DMS153 treated with DMSO at 0.1 percent for 48 hours (cell line): ENCODE data around the gene SLFN14.
"Not testable (repeated sequence)": the region's sequence is repeated elsewhere in the genome, so short reads cannot be mapped to it uniquely, and the experiment has no call there.

Experiments
- DNase-seq: peaks from one replicate; lab custom pipeline; 2025; ENCODE audit not compliant: unreplicated experiment; lab: John Stamatoyannopoulos, UW

SLFN14 gene

GRCh38 chr17:35559495-35560210 lies 966 bp downstream of the SLFN14 start:
- DNase-seq, result no peak

- DNase-seq, result no peak
Observed at GRCh38 chr17:35557353-35557752, 3.3 kb downstream of the SLFN14 start.

- no peak for DNase-seq
Observed at GRCh38 chr17:35555691-35556090, 4.9 kb downstream of the SLFN14 start.

DNA sequence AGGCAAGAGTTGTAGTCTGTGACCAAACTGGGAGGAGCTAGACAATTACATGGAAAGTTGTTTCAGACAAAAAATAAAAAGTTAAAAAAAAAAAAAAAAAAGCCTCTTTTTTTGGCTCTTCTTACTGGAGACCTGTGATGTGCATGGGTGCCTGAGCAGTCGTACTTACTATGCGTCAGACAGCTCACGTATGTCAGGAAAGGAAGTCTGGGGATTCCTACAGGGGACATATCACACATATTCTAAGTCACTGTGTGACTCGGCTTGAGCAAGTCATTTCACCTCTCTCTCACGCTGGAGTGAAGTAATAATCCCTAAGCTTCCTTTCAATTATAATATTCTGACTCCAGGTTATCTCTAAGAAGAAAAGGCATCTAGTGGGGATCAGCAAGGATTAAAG lies 6.0 kb downstream of the SLFN14 start:
- no peak for DNase-seq

GRCh38 chr17:35553310-35553709 lies 7.3 kb downstream of the SLFN14 start:
- no peak for DNase-seq

DNA sequence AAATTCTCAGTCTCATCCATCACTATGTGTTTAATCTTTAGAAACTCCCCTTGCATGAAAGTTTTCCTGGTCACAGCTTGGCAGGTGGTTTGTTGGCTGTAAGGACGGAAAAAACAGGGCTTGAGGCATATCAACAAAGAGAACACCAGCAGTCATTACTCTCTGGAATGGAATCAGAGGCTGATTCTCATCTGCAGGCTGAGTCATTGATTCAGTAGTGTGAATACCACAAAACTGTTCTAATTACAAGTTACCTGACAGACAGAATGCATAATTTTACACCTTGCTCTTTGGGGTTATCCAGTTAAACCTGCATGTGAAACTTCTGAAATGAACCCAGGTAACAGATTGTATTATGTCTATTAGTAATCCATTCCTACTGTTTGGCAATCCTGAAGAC lies 11.6 kb downstream of the SLFN14 start:
- DNase-seq, result no peak

GRCh38 chr17:35548208-35548810 lies 12.3 kb downstream of the SLFN14 start:
- no peak for DNase-seq

- DNase-seq, result no peak
Observed at GRCh38 chr17:35546487-35546886, 14.1 kb downstream of the SLFN14 start.

- no peak for DNase-seq
Observed at GRCh38 chr17:35545150-35545549, 15.5 kb downstream of the SLFN14 start.

GRCh38 chr17:35543856-35544255 lies 16.8 kb downstream of the SLFN14 start:
- DNase-seq, result no peak

GRCh38 chr17:35542990-35543389 lies 17.6 kb downstream of the SLFN14 start:
- no peak for DNase-seq

DNA sequence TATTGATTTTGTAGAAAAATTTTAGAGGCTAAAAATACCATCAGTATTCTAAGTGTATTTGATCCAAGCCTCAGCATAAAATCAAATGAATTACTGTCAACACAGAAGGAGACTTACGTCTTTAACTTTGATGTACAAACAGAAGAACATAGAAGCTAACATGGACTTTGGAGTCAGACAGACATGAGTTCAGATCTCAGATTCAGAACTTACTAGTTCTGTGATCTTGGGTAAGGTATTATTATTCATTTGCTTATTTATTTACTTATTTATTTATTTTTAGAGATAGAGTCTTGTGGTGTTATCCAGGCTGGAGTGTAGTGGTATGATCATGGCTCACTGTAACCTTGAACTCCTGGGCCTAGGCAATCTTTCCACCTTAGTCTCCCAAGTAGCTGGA lies 19.2 kb downstream of the SLFN14 start:
- no peak for DNase-seq

DNA sequence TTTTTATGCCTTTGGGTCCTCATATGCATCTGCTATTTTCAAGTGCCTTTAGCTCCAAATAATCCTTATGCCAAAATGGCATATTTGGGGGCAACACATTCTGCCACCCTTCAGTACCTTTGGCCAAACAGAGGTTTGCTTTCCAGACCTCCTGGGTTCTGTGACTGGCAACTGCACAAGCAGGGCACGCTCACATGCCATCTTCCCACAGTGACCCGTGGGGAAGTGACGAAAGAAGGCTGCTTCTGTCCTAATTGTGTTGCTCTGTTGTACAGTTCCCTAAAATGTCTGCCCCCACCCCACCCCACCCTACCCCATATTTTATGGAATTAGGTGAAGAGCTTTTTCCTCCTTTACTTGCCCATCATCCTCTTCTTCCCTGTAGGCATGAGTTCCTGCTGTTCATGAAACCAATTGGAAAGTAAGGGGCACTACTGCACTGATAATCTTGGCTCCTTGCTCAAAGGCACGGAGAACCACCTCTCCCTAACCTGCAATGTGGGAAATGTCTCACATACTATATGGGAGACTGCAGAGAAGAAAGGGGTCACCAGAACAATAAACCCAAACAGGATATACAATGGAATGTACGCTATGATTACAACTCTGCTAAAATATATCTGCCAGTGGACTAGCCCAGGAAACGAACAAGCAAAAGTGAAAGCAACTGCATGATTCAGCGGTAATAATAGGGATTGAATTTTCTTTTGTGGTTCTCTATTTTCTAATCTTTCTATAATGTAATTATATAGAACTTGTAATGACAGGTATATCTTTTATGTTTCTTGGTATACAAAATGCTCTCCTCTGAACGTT lies 19.8 kb downstream of the SLFN14 start:
- DNase-seq, result no peak

- DNase-seq, result no peak
Observed at GRCh38 chr17:35539659-35540026, 21.0 kb downstream of the SLFN14 start.

DNA sequence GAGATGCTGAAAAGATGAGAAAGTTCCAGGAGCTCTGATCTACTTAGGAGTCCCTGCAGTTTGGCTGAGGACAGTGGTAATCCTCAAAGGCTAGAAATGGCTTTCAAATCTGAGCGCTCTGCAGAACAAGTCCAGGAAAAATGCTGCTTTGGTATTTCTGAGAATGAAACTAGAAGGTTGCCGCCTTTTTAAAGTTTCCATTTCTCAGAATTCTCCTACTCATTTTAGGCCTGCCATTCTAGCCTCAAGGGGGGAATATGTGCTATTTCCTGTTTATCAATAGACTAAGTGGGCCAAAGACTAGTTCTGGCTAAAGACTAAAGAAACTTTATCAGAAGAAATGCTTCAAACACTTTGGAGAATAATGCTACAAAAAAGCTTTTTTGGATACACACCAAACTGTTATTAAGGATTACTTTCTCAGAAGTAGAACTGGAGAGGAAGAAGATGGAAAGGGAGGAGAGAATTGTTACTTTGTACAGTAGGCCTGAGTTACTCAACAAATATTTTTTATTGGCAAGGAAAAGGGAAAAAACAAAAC lies 22.9 kb downstream of the SLFN14 start, which contains the start of gene SLFN12L:
SLFN12L (minus strand) TSS at position 78 of the 541 bp plus-strand sequence. CDS start 15,314 bp downstream, outside the sequence.
- DNase-seq, result no peak

DNA sequence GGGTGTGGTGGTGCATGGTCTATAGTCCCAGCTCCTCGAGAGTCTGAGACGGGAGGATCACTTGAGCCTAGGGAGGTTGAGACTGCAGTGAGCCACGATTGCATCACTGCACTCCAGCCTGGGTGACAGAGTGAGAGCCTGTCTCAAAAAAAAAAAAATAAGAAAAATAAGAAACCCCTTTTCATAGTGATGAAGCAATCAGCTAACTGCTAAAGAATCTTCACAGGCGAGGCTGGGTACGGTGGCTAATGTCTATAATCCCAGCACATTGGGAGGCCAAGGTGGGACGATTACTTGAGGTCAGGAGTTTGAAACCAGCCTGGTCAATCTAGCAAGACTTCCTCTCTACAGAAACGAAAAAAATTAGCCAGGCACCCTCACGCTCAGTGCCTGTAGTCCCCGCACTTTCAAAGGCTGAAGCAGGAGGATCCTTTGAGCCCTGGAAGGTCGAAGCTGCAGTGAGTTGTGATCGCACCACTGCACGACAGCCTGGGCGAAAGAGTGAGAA lies 23.9 kb downstream of the SLFN14 start:
- DNase-seq, result no peak

- not testable (repeated sequence) for DNase-seq
Observed at GRCh38 chr17:35535406-35535805, 25.2 kb downstream of the SLFN14 start.

DNA sequence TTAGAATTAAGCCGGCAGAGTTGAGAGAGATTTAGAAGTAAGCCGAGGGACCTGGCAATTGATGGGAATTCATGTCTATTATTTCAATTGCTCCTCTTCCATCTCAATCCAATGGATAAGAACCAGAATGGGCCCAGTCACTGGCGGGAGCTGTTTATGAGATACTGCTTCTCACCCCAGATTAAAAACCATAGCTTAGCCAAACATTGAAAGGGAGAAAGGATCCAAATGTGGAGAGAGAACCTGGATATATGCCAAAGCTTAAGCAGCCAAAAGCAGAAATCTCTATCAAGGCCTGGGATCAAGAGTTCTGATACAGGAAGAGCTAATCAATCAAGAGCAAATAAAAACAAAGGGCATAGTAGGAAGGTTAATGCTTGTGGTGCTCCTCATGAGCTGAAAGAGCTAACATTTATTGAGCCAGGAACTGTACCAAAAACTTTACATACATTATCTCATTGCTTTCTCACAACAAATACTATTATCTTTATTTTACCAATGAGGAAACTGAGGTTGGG lies 26.0 kb downstream of the SLFN14 start:
- no peak for DNase-seq

DNA sequence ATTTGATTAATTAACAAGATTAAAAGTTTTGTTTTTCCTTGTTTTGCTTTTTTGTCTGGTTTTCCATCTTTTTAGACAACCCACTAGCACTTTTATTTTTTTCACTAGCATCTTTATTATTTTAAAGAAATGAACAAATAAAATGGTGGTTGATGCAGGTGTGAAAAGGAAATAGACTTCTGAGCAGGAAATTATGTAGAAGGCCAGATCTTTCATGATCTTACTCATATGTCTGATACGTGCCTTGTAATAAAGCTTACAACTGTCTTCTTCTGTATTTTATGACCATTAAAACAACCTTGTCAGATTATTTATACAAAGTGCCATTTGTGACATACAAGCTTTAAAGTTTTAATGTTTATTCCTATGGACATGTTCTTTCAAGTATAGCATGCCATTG lies 29.5 kb downstream of the SLFN14 start:
- DNase-seq, result no peak

DNA sequence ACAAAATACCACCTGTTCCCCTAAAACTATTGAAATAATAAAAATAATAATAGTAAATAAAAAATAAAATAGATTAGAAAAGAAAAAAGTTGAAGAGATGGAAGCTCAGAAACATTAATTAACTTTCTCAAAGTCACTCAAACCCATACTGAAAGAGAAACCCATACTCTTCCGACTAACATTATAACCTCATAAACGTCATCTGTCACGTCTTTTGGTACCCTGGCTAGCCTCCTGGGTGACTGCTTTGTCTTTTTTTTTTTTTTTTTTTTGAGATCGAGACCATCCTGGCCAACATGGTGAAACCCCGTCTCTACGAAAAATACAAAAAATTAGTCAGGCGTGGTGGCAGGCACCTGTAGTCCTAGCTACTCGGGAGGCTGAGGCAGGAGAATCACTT lies 30.8 kb downstream of the SLFN14 start:
- no peak for DNase-seq

- not testable (repeated sequence) for DNase-seq
Observed at GRCh38 chr17:35529326-35529725, 31.3 kb downstream of the SLFN14 start.
